GM19099 (cell line): ENCODE measurements around the gene CNNM4.

Experiments
- POLR2A ChIP-seq: IDR thresholded peaks from 3 replicates; pipeline ENCODE4 v1.6.1; 2011; ENCODE audit warnings: low read depth; ENCODE audit not compliant: insufficient read length; ENCODE audit errors: extremely low read depth

The CNNM4 gene

DNA sequence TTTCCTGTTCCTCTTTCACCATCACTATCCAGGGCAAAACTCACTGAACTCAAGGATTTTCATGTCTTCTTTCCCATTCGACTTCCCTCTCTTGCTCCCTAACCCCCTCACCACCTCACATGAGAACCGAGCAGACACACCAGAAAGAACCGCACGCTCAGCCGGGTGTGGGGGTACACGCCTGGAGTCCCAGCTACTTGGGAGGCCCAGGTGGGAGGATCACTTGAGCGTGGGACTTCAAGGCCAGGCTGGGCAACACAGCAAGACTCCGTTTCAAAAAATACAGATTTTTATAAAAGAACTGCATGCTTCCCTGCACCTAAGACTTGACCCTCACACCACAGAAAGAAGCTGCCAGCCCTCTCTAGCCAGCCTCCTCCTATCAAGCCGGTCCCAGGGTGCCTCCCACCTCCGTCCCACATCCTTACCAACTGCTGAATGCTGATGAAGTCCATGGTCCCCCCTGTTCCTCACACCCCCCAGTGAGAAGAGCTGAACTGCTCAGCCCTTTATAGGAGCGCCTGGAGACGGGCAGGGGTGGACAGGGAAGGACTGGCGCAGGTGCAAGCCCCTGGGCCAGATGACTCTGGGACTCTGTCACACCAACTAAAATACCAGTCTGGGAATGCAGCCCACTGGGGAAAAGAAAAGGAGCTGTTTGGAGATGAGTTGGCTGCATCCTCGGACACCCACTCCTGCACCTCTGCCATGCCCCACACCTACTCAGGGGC lies 83.0 kb downstream of the CNNM4 start, which contains the start of gene ANKRD23:
Gene ANKRD23 (minus strand): TSS at position 484 of the 731 bp plus-strand sequence. CDS start 29 bp downstream, at position 455.
- no peak for TF ChIP-seq POLR2A

DNA sequence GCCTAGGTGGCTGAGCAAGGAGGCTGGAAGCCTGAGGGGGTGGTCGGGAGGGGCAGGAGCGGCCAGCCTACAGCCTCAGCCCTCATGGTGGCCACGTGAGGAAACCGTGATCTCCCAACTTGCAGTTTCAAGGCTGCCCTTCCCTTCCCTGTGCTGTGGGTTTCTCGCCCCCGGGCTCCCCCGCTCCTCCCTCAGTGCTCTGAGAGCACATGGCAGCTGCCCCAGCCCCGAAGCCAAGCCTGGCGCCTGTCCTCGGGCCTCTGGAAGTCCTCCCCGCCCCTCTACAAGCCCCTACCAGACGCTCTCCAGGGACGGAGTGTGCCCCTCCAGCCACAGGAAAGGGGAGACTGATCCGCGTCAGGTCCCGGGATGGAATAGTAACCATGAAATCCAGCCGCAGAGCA lies 83.7 kb downstream of the CNNM4 start:
- no peak for TF ChIP-seq POLR2A

GRCh38 chr2:96846825-96847224 lies 86.1 kb downstream of the CNNM4 start:
- no peak for TF ChIP-seq POLR2A

DNA sequence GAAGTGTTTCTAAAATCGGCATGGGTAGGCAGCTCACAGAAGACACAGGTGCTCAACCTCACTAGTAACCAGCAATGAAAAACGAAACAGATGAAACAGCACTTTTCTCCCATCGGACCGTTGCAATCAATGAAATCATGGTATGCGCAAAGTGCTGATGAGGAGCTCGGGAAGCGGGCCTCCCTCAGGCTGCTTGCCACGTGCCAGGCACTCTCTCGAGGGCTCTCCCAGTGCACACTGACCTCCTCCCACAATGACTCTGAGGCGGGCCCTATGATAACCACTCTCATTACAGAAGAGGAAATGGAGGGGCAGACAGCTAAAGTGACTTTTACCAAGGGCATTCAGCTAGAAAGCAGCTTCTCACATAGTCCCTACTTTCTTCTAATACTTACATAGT lies 86.9 kb downstream of the CNNM4 start:
- no peak for TF ChIP-seq POLR2A

- TF ChIP-seq POLR2A = no peak
Measured at GRCh38 chr2:96848264-96848663, 87.6 kb downstream of the CNNM4 start.

GRCh38 chr2:96852667-96853066 lies 92.0 kb downstream of the CNNM4 start:
- TF ChIP-seq POLR2A = no peak

DNA sequence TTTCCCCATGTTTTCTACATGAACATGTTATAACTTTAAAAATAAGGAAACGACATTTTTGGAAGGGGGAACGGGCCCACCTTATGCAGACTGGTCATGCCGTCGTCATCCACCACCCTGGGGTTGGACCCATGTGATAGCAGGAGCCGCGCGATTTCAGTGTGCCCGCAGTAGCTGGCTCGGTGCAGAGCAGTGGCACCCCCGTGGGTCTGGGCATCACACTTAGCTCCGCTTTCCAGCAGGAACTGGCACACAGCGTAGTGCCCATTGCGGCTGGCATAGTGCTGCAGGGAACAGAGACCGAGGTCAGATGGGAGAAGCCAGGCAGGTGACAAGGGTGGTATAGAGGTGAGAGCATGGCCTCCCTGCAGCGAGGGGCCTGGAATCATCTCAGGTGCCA lies 92.6 kb downstream of the CNNM4 start:
- TF ChIP-seq POLR2A = no peak

DNA sequence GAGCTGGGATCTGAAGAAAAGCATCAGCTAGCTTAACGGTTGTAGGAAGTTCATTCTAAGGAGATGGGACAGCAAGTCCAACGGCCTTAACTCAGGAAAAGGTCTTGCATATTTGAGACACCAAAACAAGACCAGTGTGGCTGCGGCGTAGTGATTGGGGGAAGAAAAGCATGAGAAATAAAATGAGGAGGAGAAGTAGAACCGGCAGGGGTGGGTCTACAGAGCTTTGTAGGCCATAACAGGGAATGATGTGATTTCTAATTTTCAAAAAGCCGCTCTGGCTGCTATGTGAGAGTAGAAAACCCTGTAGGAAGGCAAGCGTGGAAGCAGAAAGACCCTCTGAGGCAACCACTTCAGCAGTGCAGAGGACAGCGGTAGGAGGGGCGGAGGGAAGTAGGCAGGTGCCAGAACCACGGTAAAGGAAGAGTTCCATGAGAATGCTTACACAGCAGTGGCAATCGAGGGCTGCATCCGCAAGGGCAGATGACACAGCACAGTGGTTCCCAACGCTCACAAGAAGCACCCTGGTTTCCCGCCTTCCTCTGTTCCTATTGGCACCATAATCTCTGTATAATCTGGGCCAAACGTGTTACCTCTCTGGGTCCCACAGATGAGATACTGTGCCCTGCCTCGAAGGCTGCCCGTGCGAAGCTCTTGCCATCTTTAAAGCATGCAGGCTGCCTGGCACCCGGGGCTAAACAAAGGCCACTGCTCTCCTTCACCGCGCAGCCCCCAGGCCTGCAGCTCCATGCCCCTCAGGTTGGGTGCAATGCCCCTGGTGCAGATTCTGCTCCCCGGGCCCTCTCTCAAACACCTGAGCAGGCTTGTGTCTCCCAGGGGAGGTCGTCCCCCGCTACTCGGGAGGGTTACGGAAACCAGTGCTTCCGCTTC lies 96.3 kb downstream of the CNNM4 start:
- TF ChIP-seq POLR2A = no peak

DNA sequence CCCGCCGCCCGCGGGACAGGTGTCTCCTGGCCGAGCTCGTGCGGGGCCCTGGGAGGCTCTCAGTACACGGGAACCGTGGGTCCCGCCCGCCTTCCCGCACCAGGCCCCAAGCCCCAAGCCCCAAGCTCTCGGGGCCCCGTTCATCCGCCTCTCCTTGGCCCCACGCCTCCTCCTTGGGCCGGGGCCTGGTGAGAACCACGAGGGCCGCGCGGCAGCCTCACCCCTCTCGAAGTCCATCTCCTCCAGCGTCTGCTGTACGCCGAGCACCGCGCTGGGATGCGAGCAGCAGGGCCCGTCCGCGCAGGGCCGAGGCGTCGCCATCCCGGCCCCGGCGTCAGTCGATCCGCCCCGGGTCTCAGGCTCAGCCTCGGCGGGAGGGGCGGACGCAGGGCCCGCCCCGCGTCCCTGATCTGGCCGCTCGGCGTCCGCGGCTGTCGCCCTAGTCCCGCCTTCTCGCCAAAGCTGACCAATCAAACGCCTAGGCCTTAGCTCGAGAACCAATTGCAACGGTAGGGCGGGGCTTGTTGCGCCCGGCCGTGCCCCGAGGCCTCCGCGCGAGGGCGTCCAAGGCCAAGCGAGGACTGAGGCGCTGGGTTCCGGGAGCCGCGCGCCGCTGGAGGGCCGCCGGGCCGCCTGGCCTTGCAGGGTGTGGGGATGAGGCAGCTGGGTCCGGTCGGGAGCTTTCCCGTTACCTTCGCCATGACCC lies 97.1 kb downstream of the CNNM4 start, which contains the start of gene ANKRD39:
Gene ANKRD39 (minus strand): TSS at position 350 of the 706 bp plus-strand sequence. CDS start 29 bp downstream, at position 321.
- TF ChIP-seq POLR2A = peak; percentile 88

- peak; percentile 28 for TF ChIP-seq POLR2A
Measured at GRCh38 chr2:96859099-96859649, 98.5 kb downstream of the CNNM4 start.

GRCh38 chr2:96859681-96860064 lies 99.0 kb downstream of the CNNM4 start:
- no peak for TF ChIP-seq POLR2A

DNA sequence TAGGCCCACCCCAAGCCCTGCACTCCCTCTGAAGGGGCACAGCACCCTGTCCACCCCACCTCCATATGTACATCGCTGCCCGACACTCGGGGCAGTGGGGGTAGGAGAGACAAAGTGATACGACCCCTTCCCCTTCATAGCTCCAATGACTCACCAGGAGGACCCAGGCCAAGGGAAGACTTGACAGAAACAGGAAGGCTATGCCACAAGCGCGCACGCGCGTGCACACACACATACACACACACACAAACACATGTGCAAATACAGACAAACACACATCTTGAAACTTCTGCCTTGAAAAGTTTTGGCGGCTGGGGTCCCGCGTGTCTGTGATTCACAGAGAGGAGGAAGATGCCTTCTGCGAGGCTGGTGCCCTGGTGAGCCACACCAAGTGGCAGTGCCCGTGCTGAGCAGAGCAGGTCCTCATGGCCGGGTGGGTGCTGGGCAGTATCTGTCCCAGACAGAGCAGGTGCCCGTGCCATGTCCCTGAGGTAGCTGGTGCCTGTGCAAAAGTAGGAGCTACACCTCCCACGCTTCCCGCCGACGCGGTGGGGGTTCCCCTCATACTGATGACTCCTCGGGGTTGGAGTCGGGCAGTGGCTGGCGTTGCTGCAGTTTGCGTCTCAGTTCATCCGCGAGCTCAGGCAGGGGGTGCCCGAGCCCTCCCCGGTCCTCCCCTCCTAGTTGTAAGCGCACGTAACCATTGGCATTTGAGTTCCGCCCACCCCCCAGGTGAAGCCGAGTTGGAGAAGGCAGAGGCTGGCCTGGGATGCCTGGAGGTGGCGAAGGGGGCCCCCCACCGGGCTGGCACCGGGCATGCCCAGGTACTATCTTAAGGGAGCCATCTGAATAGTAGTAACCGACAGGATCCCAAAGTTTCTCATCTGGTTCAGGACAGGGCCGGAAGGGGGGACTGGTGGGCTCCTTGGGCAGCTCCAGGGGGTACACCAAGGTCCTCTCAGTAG lies 99.6 kb downstream of the CNNM4 start:
- no peak for TF ChIP-seq POLR2A

DNA sequence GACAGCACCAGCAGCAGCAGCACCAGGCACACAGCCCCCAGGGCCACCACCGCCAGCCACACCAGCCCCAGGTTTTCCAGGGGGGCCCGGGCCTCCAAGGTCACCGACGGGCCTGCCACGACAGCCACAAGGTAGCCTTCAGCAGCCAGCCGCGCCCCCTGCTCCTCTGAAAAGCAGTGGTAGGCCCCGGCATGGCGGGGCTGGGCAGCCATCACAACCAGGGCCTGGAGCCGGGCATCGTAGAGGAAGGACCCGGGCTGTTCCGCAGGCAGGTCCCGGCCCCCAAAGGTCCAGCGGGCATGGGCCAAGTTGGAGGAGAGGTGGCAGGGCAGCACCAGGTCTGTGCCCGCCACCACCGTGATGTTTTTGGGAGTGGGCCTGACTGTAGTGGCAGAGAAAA lies 100.4 kb downstream of the CNNM4 start:
- TF ChIP-seq POLR2A = no peak
